ENCODE data around the gene MEI1. TPM values are rescaled to one million over a fixed set of nuclear protein-coding genes. Genes with fewer than 3 reads are reported as not detected.

MEI1 gene
- total RNA-seq, 4 donors from 2014 or later, result 1.1 to 20.5 TPM; not detected in 2

GRCh38 chr22:41820447-41820846, 121.1 kb downstream of the MEI1 start:
- in situ Hi-C loops (cut with MboI; ENCODE audit: low pct_ligation_motif_present in 1 of 4, low pct_unique_long_range_greater_than_20kb in 1 of 4, low sequenced_read_pairs in 3 of 4), result loop anchor here in 3 of 4 donors (10.0 to 25.0 kb wide), 2 partner anchors 117 to 124 kb away; partner anchors contain the start of genes CENPM (in 3 of the 3) and TNFRSF13C (in 1 of the 3)
- DNase-seq, result no peak
- Histone ChIP-seq H3K4me1 (peaks cover 0 to 11% (median 2%) of the 10 kb centered on the region in 4 donors), H3K36me3 (no peaks in the 10 kb centered on the region), H3K27ac (no peak overlapping the region), H3K9me3 (no peaks in the 10 kb centered on the region), H3K4me3 (no peak overlapping the region), H3K27me3 (no peaks in the 10 kb centered on the region)
- WGBS, 2 donors (ENCODE audit: low coverage in 1 of 2), result 83 to 86% methylated on average over 2 to 5 of the region's 5 CpGs
- intact Hi-C loops (cut with DNase I; ENCODE audit: low total_unique reads), result loop anchor here (10.0 kb wide), 1 partner anchor 124 kb away; the partner anchor contains the start of gene CENPM
- TF ChIP-seq CTCF (IDR thresholded peaks at IDR 0.05) (no peak), POLR2A (IDR thresholded peaks at IDR 0.05) (no peak), POLR2AphosphoS5 (IDR thresholded peaks at IDR 0.05) (no peak), EP300 (IDR thresholded peaks at IDR 0.05; ENCODE audit: low read depth) (no peak)

- no peaks in the 10 kb centered on the region for H3K36me3 ChIP-seq
- H3K27ac ChIP-seq, result no peak overlapping the region
- in situ Hi-C loops (cut with MboI; ENCODE audit: low pct_ligation_motif_present in 1 of 4, low pct_unique_long_range_greater_than_20kb in 1 of 4, low sequenced_read_pairs in 3 of 4), result loop anchor here in 3 of 4 donors (10.0 to 25.0 kb wide), 2 partner anchors 116 to 123 kb away; partner anchors contain the start of genes CENPM (in 3 of the 3) and TNFRSF13C (in 1 of the 3)
- no peak overlapping the region for H3K4me3 ChIP-seq
- H3K27me3 ChIP-seq, result no peaks in the 10 kb centered on the region
- WGBS, 2 donors (ENCODE audit: low coverage in 1 of 2), result 87 to 90% methylated on average over 2 to 12 of the region's 12 CpGs
- DNase-seq, result no peak
- intact Hi-C loops (cut with DNase I; ENCODE audit: low total_unique reads), result loop anchor here (10.0 kb wide), 1 partner anchor 123 kb away; the partner anchor contains the start of gene CENPM
- no peaks in the 10 kb centered on the region for H3K9me3 ChIP-seq
- no peak for TF ChIP-seq CTCF (IDR thresholded peaks at IDR 0.05)
- no peak for TF ChIP-seq POLR2AphosphoS5 (IDR thresholded peaks at IDR 0.05)
- no peak for TF ChIP-seq POLR2A (IDR thresholded peaks at IDR 0.05)
- TF ChIP-seq EP300 (IDR thresholded peaks at IDR 0.05; ENCODE audit: low read depth), result no peak
- H3K4me1 ChIP-seq, result peaks cover 9 to 23% (median 13%) of the 10 kb centered on the region in 4 donors
These were observed 122.4 kb downstream of the MEI1 start for GRCh38 chr22:41821471-41822316.

GRCh38 chr22:41822317-41823057, 123.2 kb downstream of the MEI1 start:
- Histone ChIP-seq H3K27me3 (no peaks in the 10 kb centered on the region), H3K9me3 (no peaks in the 10 kb centered on the region), H3K36me3 (no peaks in the 10 kb centered on the region), H3K27ac (peak overlapping the region in 1 of 4 donors; percentile 36), H3K4me3 (no peak overlapping the region), H3K4me1 (peaks cover 9 to 30% (median 21%) of the 10 kb centered on the region in 4 donors)
- TF ChIP-seq POLR2AphosphoS5 (IDR thresholded peaks at IDR 0.05), result peak in 1 of 3 donors; percentile 17
- no peak for TF ChIP-seq POLR2A (IDR thresholded peaks at IDR 0.05)
- peak; percentile 46 to 87 (median 59) for TF ChIP-seq CTCF (IDR thresholded peaks at IDR 0.05)
- TF ChIP-seq EP300 (IDR thresholded peaks at IDR 0.05; ENCODE audit: low read depth), result no peak
- WGBS, 2 donors (ENCODE audit: low coverage in 1 of 2), result 76 to 83% methylated on average over 1 to 3 of the region's 3 CpGs
- DNase-seq, result no peak
- in situ Hi-C loops (cut with MboI; ENCODE audit: low pct_ligation_motif_present in 1 of 4, low pct_unique_long_range_greater_than_20kb in 1 of 4, low sequenced_read_pairs in 3 of 4), result loop anchor here in 3 of 4 donors (10.0 to 25.0 kb wide), 2 partner anchors 115 to 122 kb away; partner anchors contain the start of genes CENPM (in 3 of the 3) and TNFRSF13C (in 1 of the 3)
- intact Hi-C loops (cut with DNase I; ENCODE audit: low total_unique reads), result loop anchor here (10.0 kb wide), 1 partner anchor 122 kb away; the partner anchor contains the start of gene CENPM
